Daoy (cell line): ENCODE measurements around the gene ZNF236. TPM values are rescaled to one million over a fixed set of nuclear protein-coding genes. Genes with fewer than 3 reads are reported as not detected.
A peak's percentile ranks its signal among the peaks of the same experiment; 100 is the strongest.

Source experiments
- DNase-seq: peaks from one replicate; pipeline ENCODE4 v3.0.0-alpha.2; 2015; ENCODE audit warnings: low read depth
- total RNA-seq: library from RNA; depleted of rRNA; stranded (reverse); fragments of >200 nt; shearing (Covaris generic); gene quantifications from 2 replicates; pipeline ENCODE4 v1.2.3, GENCODE V29; 2014

Gene ZNF236
- total RNA-seq, 1 experiment from 2014 or later = 2.5 TPM

- no peak for DNase-seq
Observed at GRCh38 chr18:76908277-76908676, 85.9 kb downstream of the ZNF236 start.

- DNase-seq = no peak
Observed at GRCh38 chr18:76909439-76909838, 87.1 kb downstream of the ZNF236 start.

- no peak for DNase-seq
Observed at GRCh38 chr18:76911440-76911839, 89.1 kb downstream of the ZNF236 start.

- DNase-seq = no peak
Observed at GRCh38 chr18:76913583-76913982, 91.2 kb downstream of the ZNF236 start.

- no peak for DNase-seq
Observed at GRCh38 chr18:76914314-76914713, 92.0 kb downstream of the ZNF236 start.

- no peak for DNase-seq
Observed at GRCh38 chr18:76914796-76915195, 92.4 kb downstream of the ZNF236 start.

- no peak for DNase-seq
Observed at GRCh38 chr18:76915456-76915855, 93.1 kb downstream of the ZNF236 start.

- no peak for DNase-seq
Observed at GRCh38 chr18:76920974-76921373, 98.6 kb downstream of the ZNF236 start.

- DNase-seq = peak; percentile 27
Observed at GRCh38 chr18:76922107-76922506, 99.8 kb downstream of the ZNF236 start.

- DNase-seq = peak; percentile 22
Observed at GRCh38 chr18:76923485-76924085, 101.2 kb downstream of the ZNF236 start.

GRCh38 chr18:76925501-76925900 lies 103.1 kb downstream of the ZNF236 start:
- DNase-seq = no peak

GRCh38 chr18:76927223-76927725 lies 104.9 kb downstream of the ZNF236 start:
- DNase-seq = no peak

- DNase-seq = no peak
Observed at GRCh38 chr18:76928179-76928868, 106.0 kb downstream of the ZNF236 start.

GRCh38 chr18:76931171-76931570 lies 108.8 kb downstream of the ZNF236 start:
- no peak for DNase-seq

- DNase-seq = no peak
Observed at GRCh38 chr18:76932026-76932819, 109.9 kb downstream of the ZNF236 start.

GRCh38 chr18:76935722-76936337 lies 113.5 kb downstream of the ZNF236 start:
- DNase-seq = no peak

- DNase-seq = no peak
Observed at GRCh38 chr18:76936877-76937276, 114.5 kb downstream of the ZNF236 start.

GRCh38 chr18:76937597-76937996 lies 115.2 kb downstream of the ZNF236 start:
- DNase-seq = no peak

GRCh38 chr18:76938619-76939018 lies 116.3 kb downstream of the ZNF236 start:
- DNase-seq = no peak

- no peak for DNase-seq
Observed at GRCh38 chr18:76941284-76941683, 118.9 kb downstream of the ZNF236 start.

GRCh38 chr18:76943542-76944339 lies 121.4 kb downstream of the ZNF236 start:
- no peak for DNase-seq
